IMR-90 (cell line): ENCODE measurements around the gene SYNPO2L. TPM values are rescaled to one million over a fixed set of nuclear protein-coding genes. Genes with fewer than 3 reads are reported as not detected.
A peak's percentile ranks its signal among the peaks of the same experiment; 100 is the strongest.

Experiments used
- ATAC-seq: fragments of 200-7000 bp; cut with Tn5 transposase; 2 replicates; pipeline ENCODE4 v1.9.1; 2020; ENCODE audit warnings: low read depth, mild to moderate bottlenecking, moderate library complexity
- BruUV-seq: library from RNA; stranded (reverse); fragments of 400-500 nt; replicated peaks from 2 replicates; lab custom pipeline; 2021; lab: Mats Ljungman, UMichigan
- CTCF ChIA-PET: fragments of 300-600 bp; formaldehyde crosslinking; extraction: SDS; loops from one replicate; lab custom pipeline; 2021; ENCODE audit warnings: antibody characterized with exemption; lab: Yijun Ruan, JAX
- POLR2A ChIA-PET: fragments of 300-600 bp; sonication (Branson Sonifier 250); formaldehyde crosslinking; loops from one replicate; lab custom pipeline; 2022; ENCODE audit warnings: antibody characterized with exemption; ENCODE audit not compliant: unreplicated experiment; lab: Charles Lee
- DNase-seq: peaks from one replicate; pipeline ENCODE4 v3.0.0; 2013
- H2AFZ ChIP-seq: replicated peaks from 2 replicates; pipeline ENCODE3; 2013; ENCODE audit warnings: low read length, mild to moderate bottlenecking; ENCODE audit not compliant: poor library complexity
- H2AK5ac ChIP-seq: 2 replicates; pipeline ENCODE4 v1.6.1; 2013; ENCODE audit warnings: low read depth, low read length, inconsistent platforms
- H2AK9ac ChIP-seq: replicated peaks from 2 replicates; pipeline ENCODE3; 2013; ENCODE audit warnings: mild to moderate bottlenecking, low read depth, low read length, moderate library complexity; ENCODE audit not compliant: poor library complexity
- H2BK120ac ChIP-seq: 2 replicates; pipeline ENCODE4 v1.6.1; 2013; ENCODE audit warnings: low read depth, low read length, inconsistent platforms
- H2BK15ac ChIP-seq: 3 replicates; pipeline ENCODE4 v1.6.1; 2013; ENCODE audit warnings: low read depth, low read length, inconsistent platforms
- H2BK20ac ChIP-seq: 2 replicates; pipeline ENCODE4 v1.6.1; 2013; ENCODE audit warnings: low read depth, mild to moderate bottlenecking, inconsistent platforms, low read length, moderate library complexity
- H2BK5ac ChIP-seq: 2 replicates; pipeline ENCODE4 v1.6.1; 2013; ENCODE audit warnings: mild to moderate bottlenecking, low read depth, low read length, inconsistent platforms; ENCODE audit not compliant: poor library complexity, severe bottlenecking
- H3K14ac ChIP-seq: replicated peaks from 2 replicates; pipeline ENCODE4 v1.6.1; 2013; ENCODE audit warnings: low read depth, low read length, inconsistent platforms
- H3K18ac ChIP-seq: 2 replicates; pipeline ENCODE4 v1.6.1; 2013; ENCODE audit warnings: low read depth, low read length, control low read depth
- H3K23ac ChIP-seq: 2 replicates; pipeline ENCODE4 v1.6.1; 2013; ENCODE audit warnings: low read depth, low read length, inconsistent platforms
- H3K27ac ChIP-seq: 2 replicates; pipeline ENCODE4 v1.5.1; 2013; ENCODE audit warnings: mild to moderate bottlenecking, control low read depth, low read length; ENCODE audit not compliant: insufficient read depth
- H3K27me3 ChIP-seq: 2 replicates; pipeline ENCODE4 v1.6.1; 2013; ENCODE audit warnings: low read length; ENCODE audit not compliant: control insufficient read depth, insufficient read depth
- H3K36me3 ChIP-seq: 2 replicates; pipeline ENCODE4 v1.6.1; 2013; ENCODE audit warnings: low read length, mixed read lengths; ENCODE audit not compliant: control insufficient read depth, insufficient read depth
- H3K4ac ChIP-seq: 2 replicates; pipeline ENCODE4 v1.6.1; 2013; ENCODE audit warnings: low read depth, low read length, inconsistent platforms
- H3K4me1 ChIP-seq: 2 replicates; pipeline ENCODE4 v1.6.1; 2013; ENCODE audit warnings: low read length, mixed read lengths; ENCODE audit not compliant: control insufficient read depth, insufficient read depth
- H3K4me2 ChIP-seq: 2 replicates; pipeline ENCODE4 v1.6.1; 2013; ENCODE audit warnings: low read depth, mild to moderate bottlenecking, control low read depth, low read length, moderate library complexity
- H3K4me3 ChIP-seq: 2 replicates; pipeline ENCODE4 v1.5.1; 2013; ENCODE audit warnings: low read depth, mild to moderate bottlenecking, control low read depth, low read length, moderate library complexity; ENCODE audit not compliant: insufficient read depth
- H3K56ac ChIP-seq: 2 replicates; pipeline ENCODE4 v1.6.1; 2013; ENCODE audit warnings: low read length, inconsistent platforms; ENCODE audit not compliant: insufficient read depth; ENCODE audit errors: extremely low read depth
- H3K79me1 ChIP-seq, 2 experiments: 2 replicates each; pipeline ENCODE4 v1.6.1; 2013; ENCODE audit warnings: low read length in 2 of 2, inconsistent platforms in 1 of 2, low read depth in 1 of 2
- H3K9ac ChIP-seq: 2 replicates; pipeline ENCODE4 v1.6.1; 2013; ENCODE audit warnings: low read depth, low read length, control low read depth
- H3K9me1 ChIP-seq: 2 replicates; pipeline ENCODE4 v1.6.1; 2013; ENCODE audit warnings: low read length, inconsistent platforms; ENCODE audit not compliant: insufficient read depth
- H3K9me3 ChIP-seq: 2 replicates; pipeline ENCODE4 v1.6.1; 2013; ENCODE audit warnings: low read length; ENCODE audit not compliant: control insufficient read depth, insufficient read depth
- H4K20me1 ChIP-seq: 2 replicates; pipeline ENCODE4 v1.6.1; 2013; ENCODE audit warnings: low read length, inconsistent platforms; ENCODE audit not compliant: insufficient read depth
- H4K5ac ChIP-seq: 2 replicates; pipeline ENCODE4 v1.6.1; 2013; ENCODE audit warnings: mild to moderate bottlenecking, low read depth, low read length, control low read depth
- H4K8ac ChIP-seq, 2 experiments: 2 replicates each; pipeline ENCODE4 v1.6.1; 2013; ENCODE audit warnings: low read depth in 2 of 2, low read length in 2 of 2, control low read depth in 1 of 2, inconsistent platforms in 1 of 2
- H4K91ac ChIP-seq: 2 replicates; pipeline ENCODE4 v1.6.1; 2013; ENCODE audit warnings: low read depth, low read length, inconsistent platforms; ENCODE audit not compliant: insufficient read depth
- BHLHE40 ChIP-seq: fragments of 150-350 bp; IDR thresholded peaks from 2 replicates; pipeline ENCODE4 v1.6.1; 2016; ENCODE audit warnings: mild to moderate bottlenecking, low read depth, low read length
- CEBPB ChIP-seq: IDR thresholded peaks from 2 replicates; pipeline ENCODE4 v1.6.1; 2012; ENCODE audit warnings: low read depth, low read length, improper control_type of control experiment
- CHD1 ChIP-seq: IDR thresholded peaks from 2 replicates; pipeline ENCODE4 v1.6.1; 2012; ENCODE audit warnings: low read depth, low read length, improper control_type of control experiment
- FOS ChIP-seq: fragments of 150-350 bp; IDR thresholded peaks from 2 replicates; pipeline ENCODE4 v1.6.1; 2016; ENCODE audit warnings: low read depth, low read length
- MAFK ChIP-seq: IDR thresholded peaks from 2 replicates; pipeline ENCODE4 v1.6.1; 2012; ENCODE audit warnings: low read depth, low read length, improper control_type of control experiment
- NFE2L2 ChIP-seq: fragments of 150-350 bp; IDR thresholded peaks from 2 replicates; pipeline ENCODE4 v1.6.1; 2016; ENCODE audit warnings: low read depth, mild to moderate bottlenecking, low read length
- RCOR1 ChIP-seq: IDR thresholded peaks from 2 replicates; pipeline ENCODE4 v1.6.1; 2012; ENCODE audit warnings: mild to moderate bottlenecking, low read length, improper control_type of control experiment; ENCODE audit not compliant: insufficient replicate concordance
- SMC3 ChIP-seq: fragments of 150-350 bp; IDR thresholded peaks from 2 replicates; pipeline ENCODE4 v1.6.1; 2016; ENCODE audit warnings: low read depth, mild to moderate bottlenecking, antibody characterized with exemption, low read length, moderate library complexity
- USF2 ChIP-seq: fragments of 150-350 bp; IDR thresholded peaks from 2 replicates; pipeline ENCODE4 v1.6.1; 2017; ENCODE audit warnings: mild to moderate bottlenecking, antibody characterized with exemption, low read length, low read depth
- WGBS, 2 experiments: methylation state at CpG; one replicate each; pipeline versions ENCODE4 v1.1.5 to v1.1.7; 2013; ENCODE audit warnings: missing lambda C conversion rate in 2 of 2; ENCODE audit not compliant: insufficient read length in 1 of 2; ENCODE audit errors: extremely low coverage in 2 of 2; 5-methylcytosine and 5-hydroxymethylcytosine counted together
- dilution Hi-C: fragments of 300-500 bp; cut with HindIII; formaldehyde crosslinking; loops from one replicate; pipeline ENCODE4 v1.14.3; 2018; ENCODE audit warnings: low sequenced_read_pairs; ENCODE audit not compliant: unreplicated experiment
- in situ Hi-C: fragments of 300-500 bp; cut with MboI; formaldehyde crosslinking; loops from 3 replicates; pipeline ENCODE4 v1.14.3; 2019; ENCODE audit warnings: low sequenced_read_pairs, inconsistent platforms, mixed read lengths
- intact Hi-C: fragments of 100-400 bp; cut with micrococcal nuclease; formaldehyde crosslinking; loops from 2 replicates; pipeline ENCODE4 v1.10.0; 2022
- polyA plus RNA-seq, 3 experiments: library from polyadenylated mRNA; depleted of rRNA; stranded (reverse); fragments of >200 nt; gene quantifications; 2 replicates each; pipeline ENCODE4 v1.2.3, GENCODE V29; 2012; ENCODE audit warnings: low replicate concordance in 1 of 3
- total RNA-seq: library from RNA; depleted of rRNA; stranded (reverse); fragments of >200 nt; gene quantifications from 2 replicates; pipeline ENCODE4 v1.2.3, GENCODE V29; 2012

The SYNPO2L gene
- total and polyA plus RNA-seq, 2 of the 4 experiments (the other 2 are of a cell fraction) = 0.18 to 0.62 TPM

GRCh38 chr10:73648975-73649829 is 6.6 kb downstream of the SYNPO2L start:
- H3K23ac ChIP-seq = peak overlapping the region; percentile 48
- H4K20me1 ChIP-seq = no peaks in the 10 kb centered on the region
- TF ChIP-seq USF2 (no peak), SMC3 (no peak), BHLHE40 (no peak), FOS (no peak), RCOR1 (no peak), CEBPB (no peak), CHD1 (no peak), MAFK (no peak), NFE2L2 (no peak)
- peaks cover 25% of the 10 kb centered on the region for H3K9me1 ChIP-seq
- H3K4me1 ChIP-seq = peaks cover 23% of the 10 kb centered on the region
- DNase-seq (peak; percentile 49), ATAC-seq (peak; percentile 10; the same call in 1 of the 2 replicates)
- H2BK20ac ChIP-seq = peak overlapping the region; percentile 83
- peak overlapping the region; percentile 88 for H4K91ac ChIP-seq
- peak overlapping the region; percentile 85 for H3K14ac ChIP-seq
- intact Hi-C loops = loop anchor here (10.0 kb wide), 1 partner anchor 234 kb away; the partner anchor contains the start of gene ANXA7
- peak overlapping the region; percentile 76 for H2AK5ac ChIP-seq
- H4K5ac ChIP-seq = peak overlapping the region; percentile 89; the same call in 1 of the 2 replicates
- BruUV-seq = no TSS peak
- H2AFZ ChIP-seq = peak overlapping the region; percentile 83
- peak overlapping the region; percentile 86; the same call in 1 of the 2 replicates for H3K18ac ChIP-seq
- peak overlapping the region; percentile 50 to 81; a peak in 3 of 4 replicates for H4K8ac ChIP-seq
- peak overlapping the region; percentile 80 for H2AK9ac ChIP-seq
- peak overlapping the region; percentile 73 for H3K56ac ChIP-seq
- WGBS, 2 experiments = 100% methylated on average over 1 of the region's 4 CpGs; no CpG with 5 or more reads in 1 of the 2 experiments
- no peak overlapping the region; the same call in 1 of the 2 replicates for H3K9ac ChIP-seq
- peak overlapping the region; percentile 69; the same call in 1 of the 2 replicates for H3K4me2 ChIP-seq
- dilution Hi-C loops = no loop called here
- H2BK5ac ChIP-seq = peak overlapping the region; percentile 99
- in situ Hi-C loops = loop anchor here (25.0 kb wide), 1 partner anchor 387 kb away; the partner anchor contains the start of gene MRPS16
- peak overlapping the region; percentile 30; the same call in 2 of the 3 replicates for H2BK15ac ChIP-seq
- ChIA-PET CTCF (interaction anchor here (0.5 kb wide), 1 partner anchor 14 kb away, joined by 6 read pairs; no protein-coding TSS in a partner anchor), POLR2A (no interaction called here)
- H3K4ac ChIP-seq = peak overlapping the region; percentile 84
- no peaks in the 10 kb centered on the region for H3K36me3 ChIP-seq
- no peaks in the 10 kb centered on the region for H3K27me3 ChIP-seq
- peak overlapping the region; percentile 94 for H2BK120ac ChIP-seq
- H3K27ac ChIP-seq = peak overlapping the region; percentile 60
- H3K4me3 ChIP-seq = no peak overlapping the region; the same call in 1 of the 2 replicates
- H3K9me3 ChIP-seq = no peaks in the 10 kb centered on the region
- H3K79me1 ChIP-seq = peaks cover 0 to 14% of the 10 kb centered on the region in 2 experiments; a peak in 2 of 4 replicates
